ENCODE data around the gene OTUB1. TPM values are rescaled to one million over a fixed set of nuclear protein-coding genes. Genes with fewer than 3 reads are reported as not detected.

Gene OTUB1
- total and polyA plus RNA-seq, 2 of the 13 experiments (the other 11 are each of a cell fraction or from before 2014, with no cell fraction given) = 58.8 to 130 TPM

DNA sequence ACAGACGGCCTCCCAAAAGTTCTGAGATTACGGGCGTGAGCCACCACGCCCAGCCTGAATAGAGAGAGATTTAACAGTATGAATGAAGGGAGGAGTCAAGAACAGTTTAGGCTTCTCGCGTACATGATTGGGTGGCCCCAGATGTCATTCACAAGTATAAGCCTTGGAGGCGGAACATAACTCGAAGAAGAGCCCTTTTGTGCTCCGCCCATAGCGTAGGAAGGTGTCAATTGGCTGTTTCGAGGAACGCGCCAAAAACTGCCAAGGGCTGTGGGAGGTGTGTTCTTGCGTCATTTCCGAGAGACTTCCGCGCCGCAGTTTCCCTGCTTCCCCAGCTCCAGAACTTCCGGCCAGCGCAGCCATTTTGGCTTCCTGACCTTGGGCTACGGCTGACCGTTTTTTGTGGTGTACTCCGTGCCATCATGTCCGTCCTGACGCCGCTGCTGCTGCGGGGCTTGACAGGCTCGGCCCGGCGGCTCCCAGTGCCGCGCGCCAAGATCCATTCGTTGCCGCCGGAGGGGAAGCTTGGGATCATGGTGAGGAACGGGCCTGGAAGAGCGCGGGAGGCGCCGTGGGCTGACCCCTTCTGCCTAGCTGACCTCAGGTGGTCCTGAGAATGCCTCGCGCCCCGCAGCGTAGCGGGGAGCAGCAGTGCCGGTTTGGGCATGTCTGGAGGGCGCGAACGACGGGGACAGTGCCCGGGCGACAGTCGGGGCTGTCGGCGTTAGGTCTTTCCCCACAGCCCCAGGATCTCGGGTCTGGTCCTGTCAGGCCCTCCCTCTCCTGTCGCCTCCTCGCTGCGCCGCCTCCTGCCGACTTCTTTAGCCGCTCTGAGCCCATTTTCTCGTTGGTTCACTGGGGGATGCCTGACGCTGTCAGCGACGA is 11.7 kb upstream of the OTUB1 start, which contains the start of gene COX8A (continued):
- TF ChIP-seq, protein P1, sequence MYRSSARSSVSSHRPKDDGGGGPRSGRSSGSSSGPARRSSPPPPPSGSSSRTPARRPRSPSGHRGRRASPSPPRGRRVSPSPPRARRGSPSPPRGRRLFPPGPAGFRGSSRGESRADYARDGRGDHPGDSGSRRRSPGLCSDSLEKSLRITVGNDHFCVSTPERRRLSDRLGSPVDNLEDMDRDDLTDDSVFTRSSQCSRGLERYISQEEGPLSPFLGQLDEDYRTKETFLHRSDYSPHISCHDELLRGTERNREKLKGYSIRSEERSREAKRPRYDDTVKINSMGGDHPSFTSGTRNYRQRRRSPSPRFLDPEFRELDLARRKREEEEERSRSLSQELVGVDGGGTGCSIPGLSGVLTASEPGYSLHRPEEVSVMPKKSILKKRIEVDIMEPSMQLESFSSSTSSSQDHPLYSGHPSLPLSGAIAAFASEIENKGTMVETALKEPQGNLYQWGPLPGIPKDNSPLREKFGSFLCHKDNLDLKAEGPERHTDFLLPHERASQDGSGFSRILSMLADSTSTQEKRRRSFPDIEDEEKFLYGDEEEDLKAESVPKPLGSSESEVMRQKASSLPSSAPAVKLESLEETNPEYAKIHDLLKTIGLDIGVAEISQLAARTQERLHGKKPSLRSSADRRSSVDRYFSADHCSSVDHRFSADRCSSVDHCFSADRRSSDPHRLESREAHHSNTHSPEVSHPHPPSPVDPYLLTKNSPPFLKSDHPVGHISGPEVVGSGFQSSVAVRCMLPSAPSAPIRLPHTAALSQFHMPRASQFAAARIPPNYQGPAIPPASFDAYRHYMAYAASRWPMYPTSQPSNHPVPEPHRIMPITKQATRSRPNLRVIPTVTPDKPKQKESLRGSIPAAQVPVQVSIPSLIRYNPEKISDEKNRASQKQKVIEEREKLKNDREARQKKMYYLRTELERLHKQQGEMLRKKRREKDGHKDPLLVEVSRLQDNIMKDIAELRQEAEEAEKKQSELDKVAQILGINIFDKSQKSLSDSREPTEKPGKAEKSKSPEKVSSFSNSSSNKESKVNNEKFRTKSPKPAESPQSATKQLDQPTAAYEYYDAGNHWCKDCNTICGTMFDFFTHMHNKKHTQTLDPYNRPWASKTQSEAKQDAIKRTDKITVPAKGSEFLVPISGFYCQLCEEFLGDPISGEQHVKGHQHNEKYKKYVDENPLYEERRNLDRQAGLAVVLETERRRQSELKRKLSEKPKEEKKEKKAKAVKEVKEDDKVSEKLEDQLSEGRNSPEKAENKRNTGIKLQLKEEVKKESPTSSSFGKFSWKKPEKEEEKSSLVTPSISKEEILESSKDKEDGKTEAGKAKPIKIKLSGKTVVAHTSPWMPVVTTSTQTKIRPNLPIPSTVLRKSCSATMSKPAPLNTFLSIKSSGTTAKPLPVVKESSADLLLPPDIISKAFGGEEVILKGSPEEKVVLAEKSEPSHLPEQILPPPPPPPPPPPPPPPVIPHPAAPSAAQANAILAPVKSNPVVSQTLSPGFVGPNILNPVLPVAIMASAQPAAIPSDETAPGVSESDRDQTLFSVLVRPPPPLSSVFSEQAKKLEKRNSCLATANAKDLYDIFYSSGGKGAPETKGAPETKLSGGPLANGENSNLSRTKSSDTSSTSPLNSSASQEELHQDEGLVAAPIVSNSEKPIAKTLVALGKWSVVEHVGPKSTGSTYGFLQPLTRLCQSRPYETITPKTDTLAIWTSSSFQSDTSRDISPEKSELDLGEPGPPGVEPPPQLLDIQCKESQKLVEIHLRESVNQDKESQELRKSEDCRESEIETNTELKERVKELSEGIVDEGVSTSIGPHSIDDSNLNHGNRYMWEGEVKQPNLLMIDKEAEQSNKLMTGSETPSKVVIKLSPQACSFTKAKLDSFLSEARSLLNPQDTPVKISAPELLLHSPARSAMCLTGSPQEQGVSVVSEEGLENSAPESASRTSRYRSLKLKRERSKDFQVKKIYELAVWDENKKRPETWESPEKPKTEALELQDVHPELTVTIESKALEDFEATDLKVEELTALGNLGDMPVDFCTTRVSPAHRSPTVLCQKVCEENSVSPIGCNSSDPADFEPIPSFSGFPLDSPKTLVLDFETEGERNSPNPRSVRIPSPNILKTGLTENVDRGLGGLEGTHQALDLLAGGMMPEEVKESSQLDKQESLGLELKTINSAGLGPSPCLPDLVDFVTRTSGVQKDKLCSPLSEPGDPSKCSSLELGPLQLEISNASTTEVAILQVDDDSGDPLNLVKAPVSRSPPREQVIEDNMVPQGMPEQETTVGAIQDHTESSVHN (CRISPR knock-in tag; IDR thresholded peaks at IDR 0.05) = 0 out of 2 replicates have a peak, but pooled peaks have one; percentile 61
- TF ChIP-seq, protein P2, sequence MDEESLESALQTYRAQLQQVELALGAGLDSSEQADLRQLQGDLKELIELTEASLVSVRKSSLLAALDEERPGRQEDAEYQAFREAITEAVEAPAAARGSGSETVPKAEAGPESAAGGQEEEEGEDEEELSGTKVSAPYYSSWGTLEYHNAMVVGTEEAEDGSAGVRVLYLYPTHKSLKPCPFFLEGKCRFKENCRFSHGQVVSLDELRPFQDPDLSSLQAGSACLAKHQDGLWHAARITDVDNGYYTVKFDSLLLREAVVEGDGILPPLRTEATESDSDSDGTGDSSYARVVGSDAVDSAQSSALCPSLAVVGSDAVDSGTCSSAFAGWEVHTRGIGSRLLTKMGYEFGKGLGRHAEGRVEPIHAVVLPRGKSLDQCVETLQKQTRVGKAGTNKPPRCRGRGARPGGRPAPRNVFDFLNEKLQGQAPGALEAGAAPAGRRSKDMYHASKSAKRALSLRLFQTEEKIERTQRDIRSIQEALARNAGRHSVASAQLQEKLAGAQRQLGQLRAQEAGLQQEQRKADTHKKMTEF (CRISPR knock-in tag; IDR thresholded peaks at IDR 0.05) = peak; percentile 84
- TF ChIP-seq, protein P3, sequence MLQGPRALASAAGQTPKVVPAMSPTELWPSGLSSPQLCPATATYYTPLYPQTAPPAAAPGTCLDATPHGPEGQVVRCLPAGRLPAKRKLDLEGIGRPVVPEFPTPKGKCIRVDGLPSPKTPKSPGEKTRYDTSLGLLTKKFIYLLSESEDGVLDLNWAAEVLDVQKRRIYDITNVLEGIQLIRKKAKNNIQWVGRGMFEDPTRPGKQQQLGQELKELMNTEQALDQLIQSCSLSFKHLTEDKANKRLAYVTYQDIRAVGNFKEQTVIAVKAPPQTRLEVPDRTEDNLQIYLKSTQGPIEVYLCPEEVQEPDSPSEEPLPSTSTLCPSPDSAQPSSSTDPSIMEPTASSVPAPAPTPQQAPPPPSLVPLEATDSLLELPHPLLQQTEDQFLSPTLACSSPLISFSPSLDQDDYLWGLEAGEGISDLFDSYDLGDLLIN (CRISPR knock-in tag; IDR thresholded peaks at IDR 0.05; ENCODE audit: borderline replicate concordance) = peak; percentile 67; the same call in 1 of the 2 replicates
- 0 out of 2 replicates have a peak, but pooled peaks have one; percentile 44 for TF ChIP-seq ZNF589 (CRISPR knock-in tag; conservative IDR thresholded peaks at IDR 0.05)
- TF ChIP-seq ZSCAN31 (CRISPR knock-in tag; IDR thresholded peaks at IDR 0.05; ENCODE audit: low read depth) = no peak; the same call in 1 of the 2 replicates
- TF ChIP-seq ZNF550 (CRISPR knock-in tag; IDR thresholded peaks at IDR 0.05; ENCODE audit: borderline replicate concordance) = no peak
- TF ChIP-seq, protein P4, sequence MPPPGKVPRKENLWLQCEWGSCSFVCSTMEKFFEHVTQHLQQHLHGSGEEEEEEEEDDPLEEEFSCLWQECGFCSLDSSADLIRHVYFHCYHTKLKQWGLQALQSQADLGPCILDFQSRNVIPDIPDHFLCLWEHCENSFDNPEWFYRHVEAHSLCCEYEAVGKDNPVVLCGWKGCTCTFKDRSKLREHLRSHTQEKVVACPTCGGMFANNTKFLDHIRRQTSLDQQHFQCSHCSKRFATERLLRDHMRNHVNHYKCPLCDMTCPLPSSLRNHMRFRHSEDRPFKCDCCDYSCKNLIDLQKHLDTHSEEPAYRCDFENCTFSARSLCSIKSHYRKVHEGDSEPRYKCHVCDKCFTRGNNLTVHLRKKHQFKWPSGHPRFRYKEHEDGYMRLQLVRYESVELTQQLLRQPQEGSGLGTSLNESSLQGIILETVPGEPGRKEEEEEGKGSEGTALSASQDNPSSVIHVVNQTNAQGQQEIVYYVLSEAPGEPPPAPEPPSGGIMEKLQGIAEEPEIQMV (CRISPR knock-in tag; IDR thresholded peaks at IDR 0.05; ENCODE audit: low read depth) = no peak
- TF ChIP-seq FOXO1 (CRISPR knock-in tag; IDR thresholded peaks at IDR 0.05) = no peak; the same call in 1 of the 2 replicates
- TF ChIP-seq, protein P5, sequence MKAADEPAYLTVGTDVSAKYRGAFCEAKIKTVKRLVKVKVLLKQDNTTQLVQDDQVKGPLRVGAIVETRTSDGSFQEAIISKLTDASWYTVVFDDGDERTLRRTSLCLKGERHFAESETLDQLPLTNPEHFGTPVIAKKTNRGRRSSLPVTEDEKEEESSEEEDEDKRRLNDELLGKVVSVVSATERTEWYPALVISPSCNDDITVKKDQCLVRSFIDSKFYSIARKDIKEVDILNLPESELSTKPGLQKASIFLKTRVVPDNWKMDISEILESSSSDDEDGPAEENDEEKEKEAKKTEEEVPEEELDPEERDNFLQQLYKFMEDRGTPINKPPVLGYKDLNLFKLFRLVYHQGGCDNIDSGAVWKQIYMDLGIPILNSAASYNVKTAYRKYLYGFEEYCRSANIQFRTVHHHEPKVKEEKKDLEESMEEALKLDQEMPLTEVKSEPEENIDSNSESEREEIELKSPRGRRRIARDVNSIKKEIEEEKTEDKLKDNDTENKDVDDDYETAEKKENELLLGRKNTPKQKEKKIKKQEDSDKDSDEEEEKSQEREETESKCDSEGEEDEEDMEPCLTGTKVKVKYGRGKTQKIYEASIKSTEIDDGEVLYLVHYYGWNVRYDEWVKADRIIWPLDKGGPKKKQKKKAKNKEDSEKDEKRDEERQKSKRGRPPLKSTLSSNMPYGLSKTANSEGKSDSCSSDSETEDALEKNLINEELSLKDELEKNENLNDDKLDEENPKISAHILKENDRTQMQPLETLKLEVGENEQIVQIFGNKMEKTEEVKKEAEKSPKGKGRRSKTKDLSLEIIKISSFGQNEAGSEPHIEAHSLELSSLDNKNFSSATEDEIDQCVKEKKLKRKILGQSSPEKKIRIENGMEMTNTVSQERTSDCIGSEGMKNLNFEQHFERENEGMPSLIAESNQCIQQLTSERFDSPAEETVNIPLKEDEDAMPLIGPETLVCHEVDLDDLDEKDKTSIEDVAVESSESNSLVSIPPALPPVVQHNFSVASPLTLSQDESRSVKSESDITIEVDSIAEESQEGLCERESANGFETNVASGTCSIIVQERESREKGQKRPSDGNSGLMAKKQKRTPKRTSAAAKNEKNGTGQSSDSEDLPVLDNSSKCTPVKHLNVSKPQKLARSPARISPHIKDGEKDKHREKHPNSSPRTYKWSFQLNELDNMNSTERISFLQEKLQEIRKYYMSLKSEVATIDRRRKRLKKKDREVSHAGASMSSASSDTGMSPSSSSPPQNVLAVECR (CRISPR knock-in tag; IDR thresholded peaks at IDR 0.05; ENCODE audit: borderline replicate concordance) = peak; percentile 94
